GM19099 (cell line): ENCODE results near the gene RFTN1.

Experiments used
- POLR2A ChIP-seq: IDR thresholded peaks from 3 replicates; pipeline ENCODE4 v1.6.1; 2011; ENCODE audit warnings: low read depth; ENCODE audit not compliant: insufficient read length; ENCODE audit errors: extremely low read depth

The RFTN1 gene

DNA sequence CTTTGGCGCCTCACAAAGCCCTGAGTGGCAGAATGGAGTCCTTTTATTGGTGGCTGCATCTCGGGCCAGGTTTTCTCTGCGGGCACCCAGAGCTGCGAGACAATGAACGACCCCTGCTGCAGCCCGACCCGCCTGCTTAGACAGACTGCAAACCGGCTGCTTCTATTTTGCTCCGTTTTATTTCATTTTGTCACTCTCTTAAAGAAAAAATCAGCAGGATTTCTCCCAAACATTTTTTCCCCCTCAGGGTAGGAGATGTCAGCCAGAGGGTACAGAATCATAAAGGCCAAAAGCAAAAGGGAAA lies 183.7 kb downstream of the RFTN1 start:
- TF ChIP-seq POLR2A, result no peak

DNA sequence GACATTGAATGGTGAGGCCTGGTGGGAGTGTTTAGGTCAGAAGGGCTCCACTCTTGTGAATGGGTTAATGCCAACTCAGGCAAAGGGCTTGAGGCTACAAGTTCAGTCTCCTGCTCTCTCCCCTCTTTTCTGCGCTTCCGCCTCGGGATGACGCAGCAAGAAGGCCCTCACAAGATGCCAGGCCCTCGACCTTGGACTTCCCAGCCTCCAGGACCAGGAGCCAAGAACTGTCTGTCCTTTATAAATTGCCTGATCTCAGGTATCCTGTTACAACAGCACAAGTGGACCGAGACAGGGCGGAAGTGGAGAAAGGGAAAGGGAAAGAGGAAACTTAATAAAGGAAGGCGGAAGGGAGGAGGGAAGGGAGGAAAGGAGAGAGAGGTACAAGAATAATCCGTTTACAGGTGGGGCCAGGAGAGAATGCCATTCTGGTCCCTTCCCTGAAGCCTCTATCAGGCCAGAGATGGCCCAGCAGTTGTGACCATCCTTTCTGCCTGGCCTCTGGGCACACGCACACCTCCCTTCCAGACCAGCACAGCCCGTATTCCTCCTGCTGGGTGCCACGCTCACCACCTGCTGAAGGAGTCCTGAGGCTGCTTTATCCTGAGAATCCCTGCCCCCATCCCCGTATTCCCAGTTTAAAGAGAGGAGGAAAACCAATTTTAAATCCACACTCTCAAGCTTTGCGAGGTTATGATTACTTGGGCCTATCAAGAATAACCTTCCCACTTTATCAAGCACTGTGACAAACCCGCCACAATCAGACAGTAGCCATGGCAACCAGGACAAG lies 184.3 kb downstream of the RFTN1 start:
- TF ChIP-seq POLR2A, result no peak

DNA sequence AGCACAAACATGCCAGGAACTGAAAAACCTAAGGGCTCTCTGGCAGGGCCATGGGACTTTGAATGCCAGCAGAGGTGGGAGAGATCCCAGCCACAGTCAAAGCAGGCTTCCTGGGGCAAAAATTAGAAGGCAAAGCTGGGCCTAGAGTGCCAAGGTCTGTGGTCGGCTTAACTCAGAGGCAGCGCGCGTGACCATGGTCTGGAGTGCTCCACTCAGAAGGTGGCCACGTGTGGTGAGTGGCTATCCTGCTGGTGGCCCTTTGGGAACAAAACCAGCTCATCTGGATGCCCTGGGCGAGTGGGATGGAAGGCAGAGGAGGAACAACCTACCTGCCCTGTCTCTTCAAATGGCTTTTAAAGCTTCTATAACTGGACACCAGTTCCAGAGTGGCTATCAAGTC lies 185.4 kb downstream of the RFTN1 start:
- no peak for TF ChIP-seq POLR2A

DNA sequence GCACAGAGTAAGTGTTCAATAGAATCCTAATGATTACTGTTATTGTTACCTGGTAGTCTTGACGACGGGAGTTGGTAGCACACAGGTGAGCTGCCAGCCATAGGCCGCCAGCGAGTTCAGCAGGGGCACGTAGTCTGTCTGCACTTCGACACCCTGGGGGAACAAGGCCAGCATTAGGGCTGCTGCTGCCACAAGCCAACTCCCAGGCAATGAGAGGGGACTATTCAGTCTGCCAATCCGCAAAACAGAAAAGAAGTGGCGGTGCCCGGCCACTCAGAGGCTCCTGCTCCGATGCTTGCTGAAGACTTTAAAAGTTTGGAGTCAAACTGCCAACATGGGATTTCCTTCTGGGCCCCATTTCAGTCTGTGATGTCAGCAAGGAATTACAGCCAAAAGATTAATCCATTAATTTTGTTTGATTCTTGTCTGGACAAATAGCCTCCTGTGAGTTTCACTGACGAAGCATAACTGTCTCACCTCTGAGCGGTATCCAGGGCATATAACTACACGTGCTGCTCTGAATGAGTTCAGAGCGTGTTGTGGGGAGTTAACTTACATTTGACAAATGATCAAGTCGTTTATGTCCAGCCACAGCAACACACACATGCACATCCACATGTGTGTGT lies 186.7 kb downstream of the RFTN1 start:
- TF ChIP-seq POLR2A, result no peak

DNA sequence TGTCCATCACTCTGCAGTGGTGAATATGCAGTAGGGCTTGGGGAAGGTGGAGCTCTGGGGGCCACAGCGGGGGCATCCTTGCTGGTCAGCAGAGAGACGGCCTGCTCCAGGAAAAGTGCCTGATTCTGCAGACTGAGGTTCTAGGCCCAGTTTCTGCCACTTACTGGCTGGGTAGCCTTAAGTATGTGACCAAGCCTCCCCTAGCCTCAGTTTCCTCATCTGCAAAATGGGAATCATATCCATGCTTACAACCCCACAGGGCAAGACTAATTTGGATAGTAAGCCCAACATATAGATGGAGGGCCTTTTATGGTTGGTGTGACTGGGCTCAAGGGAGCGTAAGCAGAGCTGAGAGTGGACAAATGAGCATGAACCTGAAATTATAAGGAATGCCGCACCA lies 187.6 kb downstream of the RFTN1 start:
- TF ChIP-seq POLR2A, result no peak

DNA sequence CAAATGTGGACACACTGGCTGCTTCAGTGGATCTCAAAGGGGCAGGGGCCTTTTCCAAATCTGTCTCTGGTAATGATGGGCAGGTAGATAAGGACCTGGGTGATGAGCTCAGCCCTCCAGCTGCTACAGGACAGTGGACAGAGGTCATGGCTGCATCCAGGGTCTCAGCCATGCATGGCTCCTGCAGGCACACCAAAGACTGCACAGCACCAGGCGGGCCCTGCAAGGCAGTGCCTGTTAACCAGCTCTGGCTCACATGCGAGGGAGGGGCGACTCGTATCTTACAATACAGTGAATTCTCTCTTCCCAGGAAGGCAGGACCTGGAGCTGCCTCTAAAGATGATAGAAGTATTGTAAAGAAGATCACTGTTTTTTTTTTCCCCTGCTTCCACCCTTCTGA lies 189.8 kb downstream of the RFTN1 start:
- TF ChIP-seq POLR2A, result no peak

DNA sequence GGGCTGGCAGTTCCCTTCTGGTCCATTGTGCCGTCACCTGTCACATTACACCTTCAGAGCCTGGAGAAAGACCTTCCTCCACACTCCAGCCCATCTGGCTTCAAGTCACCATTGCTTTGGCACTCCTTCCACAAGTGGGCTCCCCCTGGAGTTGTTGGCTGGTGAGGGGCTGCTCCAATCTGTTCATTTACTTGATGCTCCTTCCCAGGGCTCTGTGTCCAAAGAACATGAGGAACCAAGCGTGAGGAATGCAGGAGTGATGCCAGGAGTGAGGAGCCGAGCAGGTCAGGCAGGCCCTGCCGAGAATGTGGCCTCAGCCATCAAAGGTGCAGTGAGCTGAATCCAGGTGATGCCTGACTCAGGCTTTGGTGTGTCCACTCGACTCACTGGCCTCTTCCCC lies 191.3 kb downstream of the RFTN1 start:
- TF ChIP-seq POLR2A, result no peak

DNA sequence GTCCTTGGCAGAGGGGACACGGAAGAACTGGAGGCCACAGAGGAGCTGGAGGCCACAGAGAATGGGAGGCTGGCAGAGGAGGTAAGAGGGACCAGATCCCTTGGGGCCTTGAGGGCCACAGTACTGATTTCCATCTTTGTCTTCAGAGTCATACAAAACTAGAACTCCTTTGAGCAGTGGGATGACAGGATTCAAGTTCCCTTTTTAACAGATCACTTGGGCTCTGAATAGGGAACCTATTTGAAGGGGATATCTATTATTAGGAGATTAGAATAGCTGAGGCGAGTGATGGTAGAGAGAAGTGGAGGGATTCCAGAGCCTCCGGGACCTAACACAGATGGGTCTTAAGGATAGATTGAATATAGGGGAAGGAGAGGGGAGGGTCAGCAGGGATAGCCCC lies 192.8 kb downstream of the RFTN1 start:
- TF ChIP-seq POLR2A, result no peak

DNA sequence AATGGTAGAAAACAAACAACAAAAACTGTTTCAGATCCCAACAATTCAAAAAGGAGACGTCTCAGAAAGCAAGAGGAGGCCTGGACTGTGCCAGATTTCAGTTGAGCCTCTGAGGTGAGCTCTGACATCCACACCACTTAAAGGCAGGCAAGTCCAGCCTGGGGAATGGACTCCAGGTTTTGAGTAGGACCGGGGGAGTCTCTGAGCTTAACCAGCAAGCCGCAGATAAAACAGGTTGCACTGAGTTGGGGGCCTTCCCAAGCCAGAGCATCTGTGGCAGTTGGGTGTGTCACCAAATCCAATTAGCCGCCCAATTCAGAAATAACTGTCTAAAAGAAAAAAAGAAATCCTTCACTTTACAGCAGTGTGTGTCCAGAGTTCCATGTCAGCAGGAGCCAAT lies 193.8 kb downstream of the RFTN1 start:
- TF ChIP-seq POLR2A, result no peak

DNA sequence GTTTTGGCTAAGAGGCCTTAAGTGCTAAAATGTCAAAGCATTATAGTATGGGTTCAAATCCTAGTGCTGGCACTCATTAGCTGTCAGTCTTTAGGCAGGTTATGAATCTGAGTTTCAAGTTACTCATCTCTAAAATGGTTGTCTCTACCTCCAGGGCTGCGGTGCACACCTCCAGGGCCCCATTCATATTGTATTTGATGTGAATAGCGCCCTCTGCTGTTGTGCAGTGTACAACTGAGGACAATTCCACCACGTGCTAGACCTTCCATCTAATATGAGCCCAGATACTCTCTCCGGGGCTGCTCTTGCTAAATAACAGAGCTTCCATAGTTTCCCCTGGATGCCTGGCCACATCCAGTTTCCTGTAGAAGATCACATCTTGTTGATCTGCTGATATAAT lies 194.2 kb downstream of the RFTN1 start:
- no peak for TF ChIP-seq POLR2A

DNA sequence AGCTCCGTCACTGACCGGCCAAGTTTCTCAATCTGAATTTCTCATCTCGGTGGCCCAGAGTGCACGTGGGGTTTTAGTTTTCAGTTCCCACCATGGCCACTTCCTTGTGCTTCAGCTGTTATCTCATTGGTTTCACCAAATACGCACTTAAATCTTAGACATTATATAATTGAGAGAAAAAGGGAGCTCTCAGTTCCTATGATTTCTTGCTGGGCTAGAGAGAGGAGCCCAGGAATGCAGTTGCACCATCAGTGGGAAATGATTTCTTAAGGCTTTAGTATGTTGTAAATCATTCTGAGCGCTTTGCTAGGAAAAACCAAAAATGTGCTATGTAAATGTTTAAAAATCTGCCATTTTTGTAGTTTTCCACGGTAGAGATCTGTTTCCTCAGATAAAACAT lies 195.3 kb downstream of the RFTN1 start:
- TF ChIP-seq POLR2A, result no peak

DNA sequence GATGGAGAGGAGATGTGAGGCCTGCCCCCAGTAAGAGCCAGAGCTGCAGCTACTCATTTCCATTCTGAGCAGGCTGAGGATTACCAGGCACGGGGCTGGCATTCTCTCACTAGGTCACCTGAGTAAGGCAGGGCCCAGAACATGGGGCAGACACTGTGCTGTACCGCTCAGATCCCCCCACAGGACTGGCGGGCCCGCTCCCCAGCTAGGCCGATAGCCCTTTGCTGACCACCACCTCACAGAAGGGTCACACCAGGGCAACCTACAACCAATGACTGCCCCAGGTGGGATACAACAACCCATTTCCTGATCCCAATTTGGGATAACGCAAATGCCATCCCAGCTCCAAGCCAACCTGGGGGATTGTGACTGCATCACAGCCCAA lies 195.9 kb downstream of the RFTN1 start:
- no peak for TF ChIP-seq POLR2A

DNA sequence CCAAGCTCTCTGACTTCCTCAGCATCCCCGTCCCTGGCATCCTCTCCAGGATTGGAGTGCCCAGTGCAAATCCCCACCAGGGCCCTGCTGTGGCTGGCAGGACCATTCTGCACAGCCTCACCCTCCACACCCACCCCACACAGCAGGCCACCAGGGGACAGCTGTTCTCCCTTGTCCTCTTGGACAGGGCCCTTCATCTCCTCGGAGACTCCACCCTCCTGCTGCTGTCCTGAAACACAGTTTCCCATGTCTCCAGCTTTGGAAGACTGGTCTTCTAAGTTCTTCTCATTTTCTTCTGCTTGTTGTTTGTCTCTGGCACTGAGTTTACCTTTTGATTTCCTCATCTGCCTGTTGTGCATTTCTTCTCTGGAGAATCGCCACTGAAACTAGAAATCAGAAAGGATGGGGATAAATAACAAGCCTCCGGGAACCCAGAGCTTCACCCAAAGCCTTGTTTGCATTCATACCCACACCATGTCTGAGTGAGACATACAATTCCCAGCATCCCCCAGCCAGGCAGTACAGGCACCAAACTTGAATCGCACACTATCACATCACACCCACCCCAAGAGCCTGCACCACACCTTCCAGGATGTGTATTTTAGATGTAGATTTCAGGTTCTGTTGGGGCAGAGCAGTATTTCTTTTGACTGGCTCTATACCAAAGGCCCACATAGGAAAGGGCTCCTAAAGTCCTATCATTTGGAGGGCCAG lies 196.5 kb downstream of the RFTN1 start:
- TF ChIP-seq POLR2A, result no peak

DNA sequence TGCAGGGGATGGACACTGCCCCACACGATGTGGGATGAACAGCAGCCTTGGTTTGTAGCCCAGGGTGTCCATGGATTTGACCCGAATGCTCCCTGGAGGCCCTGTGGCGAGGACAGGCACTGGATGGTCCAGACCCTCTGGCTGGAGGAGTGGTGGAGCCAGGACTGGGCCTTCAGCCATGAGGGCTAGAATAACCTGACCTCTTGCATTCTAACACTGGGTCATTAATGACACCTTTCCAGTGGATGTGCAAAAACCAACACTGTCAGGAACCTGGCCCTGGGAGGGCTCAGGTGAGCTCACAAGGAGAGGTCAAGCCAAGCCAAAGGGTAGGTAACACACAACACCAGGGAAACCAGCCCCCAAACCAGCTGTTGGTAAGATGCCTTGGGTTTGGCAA lies 197.1 kb downstream of the RFTN1 start:
- TF ChIP-seq POLR2A, result no peak

DNA sequence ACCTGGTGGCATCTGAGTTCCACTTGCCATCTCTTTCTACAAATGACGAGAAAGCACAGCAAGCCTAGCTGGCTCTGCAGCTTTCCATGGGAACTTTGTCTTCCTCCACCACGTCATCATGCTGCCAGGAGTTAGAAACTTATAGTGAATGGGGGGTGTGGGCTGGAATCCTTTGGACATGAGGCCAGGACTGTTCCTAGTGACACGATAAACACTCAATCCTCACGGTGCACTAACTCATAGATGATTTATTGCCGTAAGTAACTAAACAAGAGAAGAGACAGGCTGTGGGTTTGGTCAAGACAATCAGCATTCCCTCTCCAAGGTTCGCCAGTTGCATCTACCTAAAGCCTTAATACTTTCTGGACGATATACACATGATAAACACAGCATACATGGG lies 197.9 kb downstream of the RFTN1 start:
- TF ChIP-seq POLR2A, result no peak

DNA sequence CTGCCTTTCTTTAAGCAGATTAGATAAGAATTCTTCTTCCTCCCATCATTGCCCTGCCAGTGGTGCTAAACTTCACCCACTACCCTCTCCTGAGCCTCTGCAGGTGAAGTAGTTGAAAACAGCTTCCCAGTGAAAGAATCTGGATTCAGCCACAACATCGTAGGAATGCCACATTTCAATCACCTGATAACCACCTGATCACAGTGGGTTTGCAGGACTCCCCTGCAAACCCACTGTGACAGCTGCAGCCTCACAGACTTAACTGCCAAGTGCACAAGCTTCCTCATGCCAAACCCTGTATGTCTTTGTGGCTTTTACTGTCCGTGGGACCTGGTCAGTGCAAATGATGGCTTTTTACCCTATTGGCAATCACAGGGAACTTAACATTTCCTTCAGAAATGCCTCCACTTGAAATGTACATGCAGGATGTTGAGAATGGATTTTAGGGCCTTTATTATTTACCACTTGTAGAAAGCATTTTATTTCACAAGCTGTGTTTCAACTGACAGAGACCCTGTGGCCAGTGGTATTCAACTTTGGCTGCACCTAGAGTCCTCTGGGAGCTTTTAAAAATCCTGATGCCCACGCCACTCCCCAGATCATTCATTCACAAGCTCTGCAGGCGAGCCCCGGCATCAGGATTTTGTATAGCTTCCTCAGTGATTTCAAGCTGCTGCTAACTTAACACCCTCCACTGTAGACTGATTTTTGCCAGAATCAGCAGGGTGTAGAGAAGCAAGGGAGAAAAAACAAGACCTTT lies 199.4 kb downstream of the RFTN1 start:
- TF ChIP-seq POLR2A, result no peak

DNA sequence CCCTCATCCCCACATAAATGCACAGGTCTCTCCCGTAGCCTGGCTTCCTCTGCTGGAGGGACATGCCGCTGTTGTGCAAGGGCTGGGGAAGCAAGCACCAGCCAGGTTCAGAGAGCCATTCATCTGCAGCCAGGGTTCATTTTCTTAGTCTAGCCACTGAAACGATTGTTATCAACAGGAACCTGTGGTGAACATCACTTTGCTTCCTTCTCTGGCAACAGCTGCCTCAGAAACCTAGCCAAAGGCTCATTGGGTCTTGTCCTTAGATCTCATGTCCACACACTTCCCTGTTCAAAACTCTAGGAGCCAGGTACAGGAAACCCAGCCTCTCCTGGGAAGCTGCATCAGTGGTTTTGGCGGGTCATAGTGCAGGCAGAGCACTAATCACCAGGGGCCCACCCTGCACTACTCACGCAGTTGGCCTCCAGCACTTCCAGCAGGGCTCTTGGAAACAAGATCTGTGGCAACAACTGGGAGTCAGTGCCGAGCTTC lies 201.5 kb downstream of the RFTN1 start:
- TF ChIP-seq POLR2A, result peak; percentile 13
